K562 (cell line): ENCODE data around the gene DGCR8. TPM values are rescaled to one million over a fixed set of nuclear protein-coding genes. Genes with fewer than 3 reads are reported as not detected.
A peak's percentile ranks its signal among the peaks of the same experiment; 100 is the strongest.

Experiments used
- CBFA2T3 ChIP-seq: fragments of 450-650 bp; IDR thresholded peaks from 2 replicates; pipeline ENCODE4 v1.6.1; 2017
- HNRNPUL1 ChIP-seq: fragments of 200-400 bp; formaldehyde crosslinking; IDR thresholded peaks from 2 replicates; pipeline ENCODE4 v1.6.1; 2017; ENCODE audit warnings: low read length
- ILK ChIP-seq: fragments of 450-650 bp; IDR thresholded peaks from 2 replicates; pipeline ENCODE4 v1.6.1; 2016; ENCODE audit warnings: missing genetic modification characterization, low read depth, mild to moderate bottlenecking, missing compliant biosample characterization, moderate library complexity, borderline replicate concordance
- NFIC ChIP-seq: fragments of 450-650 bp; IDR thresholded peaks from 2 replicates; pipeline ENCODE4 v1.6.1; 2017; ENCODE audit warnings: mild to moderate bottlenecking, inconsistent platforms
- PHF8 ChIP-seq: fragments of 200-600 bp; sonication (generic); IDR thresholded peaks from 2 replicates; pipeline ENCODE4 v1.6.1; 2012; ENCODE audit warnings: mixed run types, mild to moderate bottlenecking, inconsistent platforms, low read length, moderate library complexity, borderline replicate concordance
- PRMT5 ChIP-seq: sonication (generic); formaldehyde crosslinking; IDR thresholded peaks from 2 replicates; pipeline ENCODE4 v1.5.0; 2020; ENCODE audit warnings: missing genetic modification reagents
- RBBP5 ChIP-seq: fragments of 200-600 bp; sonication (generic); IDR thresholded peaks from 2 replicates; pipeline ENCODE4 v1.6.1; 2012; ENCODE audit warnings: borderline replicate concordance, mild to moderate bottlenecking, low read length, control low read depth, inconsistent platforms; ENCODE audit not compliant: insufficient read depth, poor library complexity, severe bottlenecking
- ZNF384 ChIP-seq: IDR thresholded peaks from 2 replicates; pipeline ENCODE4 v1.6.1; 2012; ENCODE audit warnings: low read depth, low read length, improper control_type of control experiment
- polyA plus RNA-seq, 8 experiments: library from polyadenylated mRNA; depleted of rRNA in 4 of 8; stranded (reverse) in 5 of 8; unstranded in 3 of 8; fragments of >200 nt; fragmentation: Nextera tagmentation in 2 of 8; fragmentation: Illumina TruSeq in 1 of 8; extraction: Ambion mirVana in 2 of 8; extraction: Trizol in 1 of 8; gene quantifications; 2 replicates each; pipeline versions ENCODE4 v1.2.1 to v1.2.3, GENCODE V29; 2011 to 2014; ENCODE audit warnings: inconsistent platforms in 1 of 8, missing spikeins in 1 of 8
- total RNA-seq, 7 experiments: library from RNA; depleted of rRNA in 6 of 7; stranded (reverse); fragments of >200 nt in 6 of 7; fragmentation: Illumina TruSeq in 2 of 7; extraction: Trizol in 2 of 7; gene quantifications; 2 replicates each; pipeline versions ENCODE4 v1.2.1 to v1.2.3, GENCODE V29; 2011 to 2021; ENCODE audit warnings: low replicate concordance in 1 of 7
- TF ChIP-seq, protein P1 (sequence below), 2 experiments: fragments of 150-350 bp in 1 of 2; IDR thresholded peaks; 2 replicates each; pipeline ENCODE4 v1.6.1; 2012 to 2016; ENCODE audit warnings: low read depth in 2 of 2, low read length in 2 of 2, mild to moderate bottlenecking in 1 of 2, moderate library complexity in 1 of 2
- TF ChIP-seq, protein P2 (sequence below): sonication (generic); formaldehyde crosslinking; IDR thresholded peaks from 2 replicates; pipeline ENCODE4 v1.8.1; 2023; ENCODE audit warnings: mild to moderate bottlenecking, missing genetic modification reagents
- TF ChIP-seq, protein P3 (sequence below): sonication (generic); formaldehyde crosslinking; IDR thresholded peaks from 2 replicates; pipeline ENCODE4 v1.8.0; 2022; ENCODE audit warnings: mild to moderate bottlenecking, missing genetic modification reagents, borderline replicate concordance
- TF ChIP-seq, protein P4 (sequence below), 2 experiments: fragments of 450-650 bp; conservative IDR thresholded peaks; 2 replicates each; pipeline ENCODE4 v1.6.1; 2017; ENCODE audit warnings: mild to moderate bottlenecking in 2 of 2, moderate library complexity in 2 of 2
- TF ChIP-seq, protein P5 (sequence below): fragments of 250-450 bp; sonication (Bioruptor Pico); IDR thresholded peaks from 2 replicates; pipeline ENCODE4 v1.5.0; 2022; ENCODE audit warnings: mild to moderate bottlenecking

Gene DGCR8
- total and polyA plus RNA-seq, 9 of the 15 experiments (the other 6 are each of a cell fraction or from before 2014, with no cell fraction given) = 5.9 to 144 (median 80.1) TPM

DNA sequence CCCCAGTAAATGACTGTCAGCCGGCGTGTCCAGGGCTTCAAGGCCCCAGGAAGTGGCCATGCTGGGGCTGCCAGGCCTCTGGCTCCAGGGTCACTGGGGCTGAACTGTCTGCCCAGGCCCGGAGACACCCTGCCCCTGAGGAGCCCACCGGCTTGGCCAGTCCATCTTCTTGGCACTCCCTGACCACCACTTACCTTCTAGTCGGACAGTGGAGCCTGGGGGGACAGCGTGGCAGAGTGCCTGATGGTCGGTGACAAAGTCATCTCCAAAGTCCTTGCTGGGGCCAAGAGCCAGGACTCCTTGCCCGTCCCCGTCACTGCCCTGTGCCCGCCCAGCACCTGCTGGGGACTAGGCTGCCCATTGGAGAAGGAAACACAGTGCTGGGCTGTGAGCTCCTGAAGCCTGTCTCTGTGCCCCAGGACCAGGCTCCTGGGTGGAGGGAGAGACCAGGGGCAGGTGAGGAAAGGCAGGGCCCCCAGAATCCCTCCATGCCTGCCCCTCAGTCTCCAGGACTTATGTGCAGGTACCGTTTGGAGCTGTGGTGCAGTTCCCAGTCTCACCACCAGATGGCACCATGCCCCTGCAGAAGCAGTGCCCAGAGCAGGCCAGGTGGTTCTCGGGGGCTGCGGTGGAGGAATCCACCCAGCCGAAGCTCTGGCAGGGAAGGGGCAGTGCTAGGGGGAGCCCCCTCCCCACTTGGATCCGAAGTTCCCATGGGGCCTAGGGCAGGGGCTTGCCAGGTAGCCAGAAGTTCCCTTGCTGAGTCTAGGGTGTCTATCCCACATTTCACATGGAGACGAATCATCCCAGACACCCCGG is 76.8 kb downstream of the DGCR8 start (continued):
- no peak for TF ChIP-seq ILK (tag)
- TF ChIP-seq ZNF384 = peak; percentile 58; the same call in 1 of the 2 replicates
- TF ChIP-seq, protein P1, sequence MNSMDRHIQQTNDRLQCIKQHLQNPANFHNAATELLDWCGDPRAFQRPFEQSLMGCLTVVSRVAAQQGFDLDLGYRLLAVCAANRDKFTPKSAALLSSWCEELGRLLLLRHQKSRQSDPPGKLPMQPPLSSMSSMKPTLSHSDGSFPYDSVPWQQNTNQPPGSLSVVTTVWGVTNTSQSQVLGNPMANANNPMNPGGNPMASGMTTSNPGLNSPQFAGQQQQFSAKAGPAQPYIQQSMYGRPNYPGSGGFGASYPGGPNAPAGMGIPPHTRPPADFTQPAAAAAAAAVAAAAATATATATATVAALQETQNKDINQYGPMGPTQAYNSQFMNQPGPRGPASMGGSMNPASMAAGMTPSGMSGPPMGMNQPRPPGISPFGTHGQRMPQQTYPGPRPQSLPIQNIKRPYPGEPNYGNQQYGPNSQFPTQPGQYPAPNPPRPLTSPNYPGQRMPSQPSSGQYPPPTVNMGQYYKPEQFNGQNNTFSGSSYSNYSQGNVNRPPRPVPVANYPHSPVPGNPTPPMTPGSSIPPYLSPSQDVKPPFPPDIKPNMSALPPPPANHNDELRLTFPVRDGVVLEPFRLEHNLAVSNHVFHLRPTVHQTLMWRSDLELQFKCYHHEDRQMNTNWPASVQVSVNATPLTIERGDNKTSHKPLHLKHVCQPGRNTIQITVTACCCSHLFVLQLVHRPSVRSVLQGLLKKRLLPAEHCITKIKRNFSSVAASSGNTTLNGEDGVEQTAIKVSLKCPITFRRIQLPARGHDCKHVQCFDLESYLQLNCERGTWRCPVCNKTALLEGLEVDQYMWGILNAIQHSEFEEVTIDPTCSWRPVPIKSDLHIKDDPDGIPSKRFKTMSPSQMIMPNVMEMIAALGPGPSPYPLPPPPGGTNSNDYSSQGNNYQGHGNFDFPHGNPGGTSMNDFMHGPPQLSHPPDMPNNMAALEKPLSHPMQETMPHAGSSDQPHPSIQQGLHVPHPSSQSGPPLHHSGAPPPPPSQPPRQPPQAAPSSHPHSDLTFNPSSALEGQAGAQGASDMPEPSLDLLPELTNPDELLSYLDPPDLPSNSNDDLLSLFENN (IDR thresholded peaks at IDR 0.05; ENCODE audit: low read depth in 2 of 2, low read length in 2 of 2) = peak in 1 of 2 experiments; percentile 76; a peak in 2 of 4 replicates
- no peak for TF ChIP-seq HNRNPUL1
- no peak for TF ChIP-seq PRMT5 (CRISPR knock-in tag)
- TF ChIP-seq, protein P2, sequence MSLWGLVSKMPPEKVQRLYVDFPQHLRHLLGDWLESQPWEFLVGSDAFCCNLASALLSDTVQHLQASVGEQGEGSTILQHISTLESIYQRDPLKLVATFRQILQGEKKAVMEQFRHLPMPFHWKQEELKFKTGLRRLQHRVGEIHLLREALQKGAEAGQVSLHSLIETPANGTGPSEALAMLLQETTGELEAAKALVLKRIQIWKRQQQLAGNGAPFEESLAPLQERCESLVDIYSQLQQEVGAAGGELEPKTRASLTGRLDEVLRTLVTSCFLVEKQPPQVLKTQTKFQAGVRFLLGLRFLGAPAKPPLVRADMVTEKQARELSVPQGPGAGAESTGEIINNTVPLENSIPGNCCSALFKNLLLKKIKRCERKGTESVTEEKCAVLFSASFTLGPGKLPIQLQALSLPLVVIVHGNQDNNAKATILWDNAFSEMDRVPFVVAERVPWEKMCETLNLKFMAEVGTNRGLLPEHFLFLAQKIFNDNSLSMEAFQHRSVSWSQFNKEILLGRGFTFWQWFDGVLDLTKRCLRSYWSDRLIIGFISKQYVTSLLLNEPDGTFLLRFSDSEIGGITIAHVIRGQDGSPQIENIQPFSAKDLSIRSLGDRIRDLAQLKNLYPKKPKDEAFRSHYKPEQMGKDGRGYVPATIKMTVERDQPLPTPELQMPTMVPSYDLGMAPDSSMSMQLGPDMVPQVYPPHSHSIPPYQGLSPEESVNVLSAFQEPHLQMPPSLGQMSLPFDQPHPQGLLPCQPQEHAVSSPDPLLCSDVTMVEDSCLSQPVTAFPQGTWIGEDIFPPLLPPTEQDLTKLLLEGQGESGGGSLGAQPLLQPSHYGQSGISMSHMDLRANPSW = peak; percentile 95; the same call in 1 of the 2 replicates
- no peak for TF ChIP-seq RBBP5
- TF ChIP-seq CBFA2T3 = peak; percentile 19; the same call in 1 of the 2 replicates
- TF ChIP-seq, protein P3, sequence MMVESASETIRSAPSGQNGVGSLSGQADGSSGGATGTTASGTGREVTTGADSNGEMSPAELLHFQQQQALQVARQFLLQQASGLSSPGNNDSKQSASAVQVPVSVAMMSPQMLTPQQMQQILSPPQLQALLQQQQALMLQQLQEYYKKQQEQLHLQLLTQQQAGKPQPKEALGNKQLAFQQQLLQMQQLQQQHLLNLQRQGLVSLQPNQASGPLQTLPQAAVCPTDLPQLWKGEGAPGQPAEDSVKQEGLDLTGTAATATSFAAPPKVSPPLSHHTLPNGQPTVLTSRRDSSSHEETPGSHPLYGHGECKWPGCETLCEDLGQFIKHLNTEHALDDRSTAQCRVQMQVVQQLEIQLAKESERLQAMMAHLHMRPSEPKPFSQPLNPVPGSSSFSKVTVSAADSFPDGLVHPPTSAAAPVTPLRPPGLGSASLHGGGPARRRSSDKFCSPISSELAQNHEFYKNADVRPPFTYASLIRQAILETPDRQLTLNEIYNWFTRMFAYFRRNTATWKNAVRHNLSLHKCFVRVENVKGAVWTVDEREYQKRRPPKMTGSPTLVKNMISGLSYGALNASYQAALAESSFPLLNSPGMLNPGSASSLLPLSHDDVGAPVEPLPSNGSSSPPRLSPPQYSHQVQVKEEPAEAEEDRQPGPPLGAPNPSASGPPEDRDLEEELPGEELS (CRISPR knock-in tag) = 0 out of 2 replicates have a peak, but pooled peaks have one; percentile 70
- TF ChIP-seq, protein P4, sequence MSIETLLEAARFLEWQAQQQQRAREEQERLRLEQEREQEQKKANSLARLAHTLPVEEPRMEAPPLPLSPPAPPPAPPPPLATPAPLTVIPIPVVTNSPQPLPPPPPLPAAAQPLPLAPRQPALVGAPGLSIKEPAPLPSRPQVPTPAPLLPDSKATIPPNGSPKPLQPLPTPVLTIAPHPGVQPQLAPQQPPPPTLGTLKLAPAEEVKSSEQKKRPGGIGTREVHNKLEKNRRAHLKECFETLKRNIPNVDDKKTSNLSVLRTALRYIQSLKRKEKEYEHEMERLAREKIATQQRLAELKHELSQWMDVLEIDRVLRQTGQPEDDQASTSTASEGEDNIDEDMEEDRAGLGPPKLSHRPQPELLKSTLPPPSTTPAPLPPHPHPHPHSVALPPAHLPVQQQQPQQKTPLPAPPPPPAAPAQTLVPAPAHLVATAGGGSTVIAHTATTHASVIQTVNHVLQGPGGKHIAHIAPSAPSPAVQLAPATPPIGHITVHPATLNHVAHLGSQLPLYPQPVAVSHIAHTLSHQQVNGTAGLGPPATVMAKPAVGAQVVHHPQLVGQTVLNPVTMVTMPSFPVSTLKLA (conservative IDR thresholded peaks at IDR 0.05) = no peak
- 0 out of 2 replicates have a peak, but pooled peaks have one; percentile 22 for TF ChIP-seq NFIC
- TF ChIP-seq, protein P5, sequence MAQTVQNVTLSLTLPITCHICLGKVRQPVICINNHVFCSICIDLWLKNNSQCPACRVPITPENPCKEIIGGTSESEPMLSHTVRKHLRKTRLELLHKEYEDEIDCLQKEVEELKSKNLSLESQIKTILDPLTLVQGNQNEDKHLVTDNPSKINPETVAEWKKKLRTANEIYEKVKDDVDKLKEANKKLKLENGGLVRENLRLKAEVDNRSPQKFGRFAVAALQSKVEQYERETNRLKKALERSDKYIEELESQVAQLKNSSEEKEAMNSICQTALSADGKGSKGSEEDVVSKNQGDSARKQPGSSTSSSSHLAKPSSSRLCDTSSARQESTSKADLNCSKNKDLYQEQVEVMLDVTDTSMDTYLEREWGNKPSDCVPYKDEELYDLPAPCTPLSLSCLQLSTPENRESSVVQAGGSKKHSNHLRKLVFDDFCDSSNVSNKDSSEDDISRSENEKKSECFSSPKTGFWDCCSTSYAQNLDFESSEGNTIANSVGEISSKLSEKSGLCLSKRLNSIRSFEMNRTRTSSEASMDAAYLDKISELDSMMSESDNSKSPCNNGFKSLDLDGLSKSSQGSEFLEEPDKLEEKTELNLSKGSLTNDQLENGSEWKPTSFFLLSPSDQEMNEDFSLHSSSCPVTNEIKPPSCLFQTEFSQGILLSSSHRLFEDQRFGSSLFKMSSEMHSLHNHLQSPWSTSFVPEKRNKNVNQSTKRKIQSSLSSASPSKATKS (CRISPR knock-in tag) = 0 out of 2 replicates have a peak, but pooled peaks have one; percentile 69
- no peak for TF ChIP-seq PHF8
